Adrenal gland (tissue), 5 donors: Measurements from ENCODE around the gene FKBP10.

Experiments
- CTCF ChIP-seq, 6 experiments: fragments of 450-650 bp in 4 of 6; fragments of 200-600 bp in 2 of 6; sonication (generic) in 1 of 6; IDR thresholded peaks; 1 replicate in 5 of 6; 2 replicates in 1 of 6; pipeline versions ENCODE4 v1.5.1 to v1.8.0; 2016 to 2021; ENCODE audit warnings: antibody characterized with exemption in 6 of 6, mild to moderate bottlenecking in 2 of 6, moderate library complexity in 1 of 6
- POLR2A ChIP-seq, 2 donors: fragments of 450-650 bp; IDR thresholded peaks; one replicate each; pipeline ENCODE4 v1.6.1; 2017; ENCODE audit warnings: antibody characterized with exemption in 2 of 2, mild to moderate bottlenecking in 2 of 2, moderate library complexity in 1 of 2
- donor health status: DM: no; HTN: no; CAD: no.

- TF ChIP-seq CTCF (IDR thresholded peaks at IDR 0.05): no peak
- TF ChIP-seq POLR2A (IDR thresholded peaks at IDR 0.05): no peak
Measured at GRCh38 chr17:41835214-41835799, 22.5 kb downstream of the FKBP10 start.
